KOPT-K1 (cell line): Measurements from ENCODE around the gene HK2.

Experiments
- H3K27ac ChIP-seq: fragments of 200-600 bp; sonication (generic); 2 replicates; pipeline ENCODE4 v1.5.1; 2016; ENCODE audit warnings: antibody characterized with exemption, mild to moderate bottlenecking, low read depth, low read length; ENCODE audit not compliant: poor library complexity, severe bottlenecking
- H3K36me3 ChIP-seq: fragments of 200-600 bp; sonication (generic); 2 replicates; pipeline ENCODE4 v1.5.1; 2017; ENCODE audit warnings: antibody characterized with exemption, mild to moderate bottlenecking, low read length, moderate library complexity; ENCODE audit not compliant: insufficient read depth
- H3K9me3 ChIP-seq: fragments of 200-600 bp; sonication (generic); 2 replicates; pipeline ENCODE4 v1.5.1; 2017; ENCODE audit warnings: antibody characterized with exemption, low read length, mild to moderate bottlenecking; ENCODE audit not compliant: insufficient read depth, poor library complexity, severe bottlenecking

Gene HK2

GRCh38 chr2:74935975-74936391 lies 102.1 kb downstream of the HK2 start:
- Histone ChIP-seq H3K27ac (no peak overlapping the region), H3K36me3 (no peaks in the 10 kb centered on the region)

GRCh38 chr2:74937221-74937880 lies 103.4 kb downstream of the HK2 start:
- H3K36me3 ChIP-seq: no peaks in the 10 kb centered on the region
- H3K27ac ChIP-seq: no peak overlapping the region

More at GRCh38 chr2:74935975-74936391, 102.1 kb downstream of the HK2 start:
- H3K9me3 ChIP-seq: no peaks in the 10 kb centered on the region

GRCh38 chr2:74938264-74938663 lies 104.3 kb downstream of the HK2 start:
- Histone ChIP-seq H3K9me3 (no peaks in the 10 kb centered on the region), H3K27ac (no peak overlapping the region), H3K36me3 (no peaks in the 10 kb centered on the region)

More at GRCh38 chr2:74937221-74937880, 103.4 kb downstream of the HK2 start:
- H3K9me3 ChIP-seq: no peaks in the 10 kb centered on the region

GRCh38 chr2:74939919-74940812 lies 106.2 kb downstream of the HK2 start:
- H3K9me3 ChIP-seq: no peaks in the 10 kb centered on the region
- no peaks in the 10 kb centered on the region for H3K36me3 ChIP-seq

GRCh38 chr2:74941284-74941683 lies 107.4 kb downstream of the HK2 start:
- Histone ChIP-seq H3K9me3 (no peaks in the 10 kb centered on the region), H3K36me3 (no peaks in the 10 kb centered on the region), H3K27ac (no peak overlapping the region)

More at GRCh38 chr2:74939919-74940812, 106.2 kb downstream of the HK2 start:
- H3K27ac ChIP-seq: no peak overlapping the region

GRCh38 chr2:74942263-74942662 lies 108.3 kb downstream of the HK2 start:
- no peak overlapping the region for H3K27ac ChIP-seq
- no peaks in the 10 kb centered on the region for H3K36me3 ChIP-seq
- H3K9me3 ChIP-seq: no peaks in the 10 kb centered on the region
